Midbrain (tissue), 1 donor: ENCODE data around the gene STAB2.

Experiments
- DNase-seq: peaks from one replicate; lab custom pipeline; 2025; lab: John Stamatoyannopoulos, UW

The STAB2 gene

DNA sequence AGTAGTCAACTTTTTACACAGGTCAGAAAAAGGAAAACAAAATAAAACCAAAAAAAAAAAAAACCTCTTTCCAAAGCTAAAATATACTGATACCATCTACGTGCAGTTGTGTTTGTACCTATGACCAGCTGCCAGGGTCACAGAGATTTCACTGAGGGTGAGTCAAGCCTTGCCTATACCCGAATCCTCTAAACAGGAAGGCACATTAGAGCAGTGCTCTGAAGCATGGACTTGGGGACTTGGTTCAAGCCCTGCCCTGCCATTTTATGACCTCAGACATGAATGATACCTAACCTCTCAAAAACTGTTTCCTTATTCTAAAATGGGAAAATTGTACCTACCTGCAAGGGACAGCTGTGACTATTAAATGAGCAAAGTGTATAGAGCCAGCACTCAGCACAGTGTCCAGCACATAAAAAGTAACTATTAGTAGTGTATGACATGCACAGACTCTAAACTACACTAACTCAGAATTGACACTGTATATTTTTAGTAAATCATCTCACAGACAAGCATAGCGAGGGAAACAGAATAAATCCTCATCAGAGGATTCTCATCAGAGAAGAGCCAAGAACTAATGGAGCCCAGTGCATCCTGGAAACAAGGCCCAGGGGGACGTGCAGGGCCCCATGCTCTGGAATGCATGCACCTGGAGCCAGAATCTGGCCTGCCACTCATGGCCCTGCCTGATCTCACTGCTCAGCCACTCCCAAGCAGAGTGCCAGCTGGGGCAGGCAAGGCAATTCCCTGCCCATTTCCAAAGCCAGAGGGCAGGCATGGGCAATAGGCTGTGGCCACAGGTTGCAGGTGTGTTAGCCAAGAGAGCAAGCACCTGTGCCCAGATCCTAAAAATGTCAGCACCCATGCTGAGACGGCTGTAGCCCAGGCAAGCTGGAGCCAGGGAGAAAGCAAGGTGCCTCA is 196.9 kb downstream of the STAB2 start:
- no peak for DNase-seq

- no peak for DNase-seq
These were observed 198.4 kb downstream of the STAB2 start for GRCh38 chr12:103785243-103786031.

DNA sequence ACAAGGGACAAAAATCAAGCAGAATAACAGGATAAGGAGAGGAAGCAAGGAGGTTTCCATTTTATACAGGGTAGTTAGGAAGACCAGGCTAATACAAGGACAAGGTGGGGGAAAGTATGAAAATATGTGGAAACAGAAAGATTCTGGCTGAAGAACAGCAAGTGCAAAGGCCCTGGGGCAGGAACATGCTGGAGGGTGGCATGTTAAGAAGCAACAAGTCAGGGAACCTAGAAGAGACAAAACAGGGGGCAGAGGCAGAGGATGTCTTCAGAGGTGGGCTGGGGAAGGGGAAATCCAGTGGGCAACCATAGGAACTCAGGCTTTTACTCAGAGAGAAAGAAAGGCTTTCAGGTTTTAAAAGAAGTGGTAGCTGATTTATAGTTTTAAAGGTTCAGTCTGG is 199.1 kb downstream of the STAB2 start:
- no peak for DNase-seq

DNA sequence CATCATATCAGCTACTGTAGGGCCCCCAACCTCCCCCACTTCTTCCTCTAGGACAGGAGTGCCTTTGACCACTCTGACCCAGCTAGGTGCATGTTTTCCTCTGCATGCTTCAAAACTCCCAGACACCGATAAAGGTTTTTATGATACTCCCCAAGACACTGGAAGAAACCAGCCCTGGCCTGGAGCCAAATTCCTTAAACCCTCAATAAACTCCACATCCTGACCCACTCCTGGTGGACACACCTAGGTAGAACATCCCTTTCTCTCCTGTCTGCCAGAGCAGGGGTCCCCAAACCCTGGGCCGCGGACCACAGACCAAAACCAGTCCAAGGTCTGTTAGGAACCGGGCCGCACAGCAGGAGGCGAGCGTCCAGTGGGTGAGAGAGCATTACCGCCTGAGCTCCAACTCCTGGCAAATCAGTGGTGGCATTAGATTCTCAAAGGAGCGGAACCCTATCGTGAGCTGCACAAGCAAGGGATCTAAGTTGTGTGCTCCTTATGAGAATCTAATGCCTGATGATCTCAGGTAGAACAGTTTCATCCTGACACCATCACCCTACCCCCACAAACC is 204.4 kb downstream of the STAB2 start:
- no peak for DNase-seq

DNA sequence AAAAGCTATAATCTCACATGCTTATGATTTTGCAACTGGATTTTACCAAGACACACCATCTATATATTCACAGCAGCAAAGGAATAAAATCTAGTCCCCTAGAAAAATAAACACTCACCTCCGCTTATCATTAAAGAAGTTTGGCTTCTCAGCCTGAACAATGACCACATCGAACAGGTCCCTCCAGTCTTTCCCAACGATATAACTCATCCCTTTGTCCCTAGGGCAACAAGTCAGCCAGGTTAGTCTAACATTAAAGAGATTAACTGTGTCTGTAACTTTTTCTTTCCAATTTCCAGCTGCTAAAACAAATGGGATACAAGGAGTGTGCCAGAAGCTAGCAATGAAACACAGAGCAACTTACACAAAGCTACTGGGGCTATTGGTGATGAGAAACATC is 206.0 kb downstream of the STAB2 start:
- DNase-seq: no peak

DNA sequence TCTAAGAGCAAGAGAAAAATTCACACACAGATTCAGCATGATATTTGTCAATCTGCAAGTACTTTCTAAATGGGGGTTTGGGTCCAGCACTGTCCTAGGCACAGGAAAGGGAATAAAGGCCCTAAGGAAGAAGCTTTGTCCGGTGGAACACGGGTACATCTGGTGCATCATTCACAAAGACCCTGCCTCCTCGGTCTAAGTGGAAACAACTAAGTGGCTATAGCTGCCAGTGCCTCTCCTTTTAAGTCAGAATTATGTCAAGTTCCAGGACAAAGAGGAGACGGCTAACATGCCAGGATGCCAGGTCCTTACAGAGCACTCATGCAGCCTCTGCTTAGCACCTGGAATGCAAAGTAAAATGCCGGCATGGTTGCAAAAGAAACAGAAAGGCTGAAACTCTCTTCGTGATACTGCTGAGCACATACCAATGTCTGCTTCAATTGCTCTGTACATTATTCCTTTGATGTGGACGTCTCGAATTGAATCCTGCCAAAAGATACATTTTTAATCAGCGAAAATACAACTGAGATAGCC is 206.5 kb downstream of the STAB2 start:
- DNase-seq: no peak

GRCh38 chr12:103794309-103795213 is 207.5 kb downstream of the STAB2 start:
- DNase-seq: no peak

- DNase-seq: no peak
These were observed 211.5 kb downstream of the STAB2 start for GRCh38 chr12:103798586-103798985.

DNA sequence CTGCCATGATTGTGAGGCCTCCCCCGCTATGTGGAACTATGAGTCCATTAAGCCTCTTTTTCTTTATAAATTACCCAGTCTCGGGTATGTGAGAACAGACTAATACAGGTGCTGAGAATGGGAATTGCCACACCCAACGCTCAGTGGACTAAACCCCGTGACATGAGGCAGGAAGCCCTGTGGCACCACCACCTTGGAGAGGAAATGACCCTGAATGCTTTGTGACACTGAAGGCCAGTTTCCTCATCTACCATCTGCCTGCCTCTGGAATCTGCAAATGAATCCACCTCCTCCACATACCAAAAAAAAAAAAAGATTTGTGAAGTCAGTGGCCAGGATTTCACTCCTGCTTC is 212.4 kb downstream of the STAB2 start:
- no peak for DNase-seq

GRCh38 chr12:103799857-103800771 is 213.0 kb downstream of the STAB2 start:
- DNase-seq: peak; percentile 51

DNA sequence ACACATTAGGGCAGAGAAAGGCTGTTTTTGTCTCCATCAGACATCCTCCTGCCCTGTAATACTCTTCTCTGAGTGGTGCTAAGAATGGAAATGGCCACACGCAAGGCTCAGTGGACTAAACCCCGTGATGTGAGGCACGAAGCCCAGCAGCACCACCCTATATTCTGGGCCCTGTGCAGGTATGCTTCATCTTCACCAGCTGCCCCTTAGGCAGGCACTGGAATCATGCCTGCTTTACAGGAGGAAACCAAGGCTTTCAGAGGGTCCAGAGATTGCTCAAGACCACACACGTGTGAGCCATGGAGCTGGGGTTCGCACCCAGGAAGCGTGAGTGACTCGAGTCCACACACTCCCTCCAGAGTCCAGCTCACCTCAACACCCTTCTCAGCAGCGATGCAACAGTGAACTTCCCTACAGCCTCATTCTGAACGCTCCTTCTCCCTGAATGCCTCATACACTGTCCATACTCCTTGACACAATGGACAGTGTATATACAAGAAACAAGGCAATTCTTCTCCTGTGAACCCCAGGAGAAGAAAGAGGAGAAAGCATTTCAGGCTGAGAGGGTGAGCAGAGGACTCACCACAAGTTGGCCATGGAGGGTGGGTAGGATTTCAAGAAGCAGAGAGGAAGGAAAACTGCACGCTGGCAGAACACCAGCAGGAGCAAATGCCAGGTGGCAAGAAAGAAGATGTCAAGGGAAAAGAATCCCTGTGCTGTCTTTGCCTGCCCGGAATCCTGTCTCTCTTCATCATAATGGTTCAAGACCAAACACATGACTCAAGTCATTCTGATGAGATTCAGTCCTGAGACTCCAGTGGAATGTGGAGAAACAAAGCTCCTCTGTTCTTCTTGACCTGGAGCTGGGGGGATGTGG is 214.9 kb downstream of the STAB2 start:
- no peak for DNase-seq

- DNase-seq: no peak
These were observed 215.5 kb downstream of the STAB2 start for GRCh38 chr12:103802586-103802886.

- DNase-seq: no peak
These were observed 216.8 kb downstream of the STAB2 start for GRCh38 chr12:103803847-103804246.

GRCh38 chr12:103805655-103806360 is 218.7 kb downstream of the STAB2 start:
- no peak for DNase-seq

DNA sequence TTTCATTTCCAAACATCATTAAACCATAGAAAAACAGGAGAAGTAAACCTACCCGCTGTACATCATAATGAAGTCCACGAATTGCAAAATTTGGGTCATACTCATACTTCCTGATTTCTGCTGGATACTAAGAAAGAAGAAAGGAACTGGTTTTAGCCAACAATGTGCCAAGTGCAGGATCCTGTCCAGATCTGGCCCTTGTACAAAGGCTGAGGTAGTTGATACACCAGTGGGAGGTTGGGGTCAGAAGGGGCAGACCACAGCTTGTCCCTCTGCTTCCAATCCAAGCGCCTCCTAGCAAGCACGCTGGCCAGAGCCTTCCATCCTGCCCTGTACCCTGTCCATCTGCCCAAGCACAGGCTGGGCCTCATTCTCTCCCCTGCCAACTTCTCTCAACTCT is 219.7 kb downstream of the STAB2 start:
- DNase-seq: no peak

DNA sequence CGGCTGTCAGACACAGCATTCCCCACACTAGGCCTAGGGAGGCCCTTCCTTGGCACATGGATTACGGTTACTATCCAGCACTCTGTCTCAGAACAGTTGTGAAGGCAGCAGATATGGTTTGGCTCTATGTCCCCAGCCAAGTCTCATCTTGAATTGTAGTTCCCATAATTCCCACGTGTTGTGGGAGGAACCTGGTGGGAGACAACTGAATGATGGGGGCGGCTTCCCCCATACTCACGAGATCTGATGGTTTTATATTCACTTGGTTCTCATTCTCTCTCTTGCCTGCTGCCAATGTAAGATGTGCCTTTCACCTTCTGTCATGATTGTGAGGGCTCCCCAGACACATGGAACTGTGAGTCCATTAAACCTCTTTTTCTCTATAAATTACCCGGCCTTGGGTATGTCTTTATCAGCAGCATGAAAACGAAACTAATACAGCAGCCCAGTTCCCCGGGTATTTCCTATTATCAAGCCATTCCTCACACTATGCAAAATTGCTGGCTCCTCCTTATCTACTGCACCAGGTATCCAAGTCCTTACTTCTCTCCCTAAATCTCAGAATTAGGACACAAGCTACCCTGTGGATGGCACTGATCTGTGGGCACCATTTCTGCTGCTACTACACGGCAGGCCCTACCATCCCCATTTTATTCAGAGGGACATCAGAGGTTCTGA is 220.6 kb downstream of the STAB2 start:
- DNase-seq: no peak

DNA sequence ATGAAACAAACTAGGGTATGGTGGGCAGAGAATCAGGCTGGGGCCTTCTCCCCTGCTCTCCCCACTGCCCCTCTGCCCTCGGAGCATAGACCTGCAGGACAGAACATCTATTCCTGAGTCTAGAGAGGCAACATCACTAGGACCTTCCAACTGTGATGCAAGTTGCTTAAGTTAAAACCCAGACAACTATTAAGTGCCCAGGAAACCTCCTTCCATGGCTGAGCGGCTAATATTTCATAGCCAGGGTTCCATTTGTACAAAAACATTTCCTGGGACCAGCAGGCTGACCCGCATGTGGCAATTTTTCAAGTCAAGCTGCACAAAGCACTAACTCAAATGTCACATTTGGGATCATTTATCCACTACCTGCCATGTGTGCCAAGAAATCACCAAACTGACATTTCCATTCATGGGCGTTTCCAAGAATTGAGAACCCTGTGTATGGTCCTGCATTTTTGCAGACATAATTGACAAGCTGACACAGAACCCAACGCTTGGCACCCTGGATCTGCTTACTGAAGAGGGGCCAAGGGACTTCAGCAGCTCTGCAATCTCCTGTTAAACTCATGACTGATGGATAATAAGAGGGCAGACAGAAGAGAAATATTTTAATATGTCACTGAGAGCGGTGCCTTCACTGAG is 221.3 kb downstream of the STAB2 start:
- DNase-seq: no peak

GRCh38 chr12:103809154-103809553 is 222.1 kb downstream of the STAB2 start:
- DNase-seq: no peak
